Measurements from ENCODE around the gene FOXA1.

The FOXA1 gene

DNA sequence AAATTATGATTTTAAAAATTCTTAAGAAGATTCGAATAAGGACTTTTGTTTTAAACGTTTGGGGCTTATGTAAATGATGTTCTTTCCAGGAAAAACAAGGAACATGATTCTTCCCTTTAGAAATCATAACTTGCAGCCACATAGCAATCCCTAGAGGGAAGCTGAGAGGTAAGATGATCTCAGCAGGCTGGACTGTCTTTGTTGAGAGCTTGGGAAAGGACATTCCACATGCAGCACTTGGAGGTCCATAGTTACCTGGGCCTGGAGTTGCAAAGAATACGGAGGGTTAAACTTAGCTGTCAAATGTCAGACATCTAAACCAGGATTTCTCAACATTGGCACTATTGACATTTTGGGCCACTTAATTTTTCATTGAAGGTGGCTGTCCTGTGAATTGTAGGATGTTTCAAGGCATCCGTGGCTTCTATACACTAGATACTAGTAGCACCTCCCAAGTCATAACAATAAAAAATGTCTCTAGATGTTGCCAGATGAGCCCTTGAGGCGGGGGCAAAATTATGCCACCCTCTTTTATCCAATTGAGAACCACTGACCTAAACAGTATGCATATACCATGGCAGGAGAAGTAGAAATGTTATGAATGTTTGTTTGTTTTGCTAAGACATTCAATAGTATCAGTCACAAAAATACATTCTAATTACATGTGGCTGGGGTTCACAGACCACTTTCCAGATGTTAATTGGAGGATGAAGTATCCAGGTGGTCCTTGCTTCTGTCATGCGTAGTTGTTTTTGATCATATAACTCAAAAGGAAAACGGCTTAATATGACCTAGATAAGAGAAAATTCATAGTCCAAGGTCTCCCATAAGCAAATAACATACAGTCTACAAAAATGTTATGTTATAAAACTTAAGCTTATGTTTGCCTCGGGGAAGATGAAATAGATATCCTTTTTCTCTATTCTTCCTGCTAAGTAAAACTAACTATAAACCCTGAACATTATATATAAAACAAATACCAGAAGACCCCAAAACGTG, 30.8 kb upstream of the FOXA1 start:
- H3K27ac ChIP-seq = peak overlapping the region; percentile 20; the same call in 1 of the 2 replicates
- TF ChIP-seq ZFX (IDR thresholded peaks at IDR 0.05; ENCODE audit: borderline replicate concordance) = no peak
- TF ChIP-seq, protein P1, sequence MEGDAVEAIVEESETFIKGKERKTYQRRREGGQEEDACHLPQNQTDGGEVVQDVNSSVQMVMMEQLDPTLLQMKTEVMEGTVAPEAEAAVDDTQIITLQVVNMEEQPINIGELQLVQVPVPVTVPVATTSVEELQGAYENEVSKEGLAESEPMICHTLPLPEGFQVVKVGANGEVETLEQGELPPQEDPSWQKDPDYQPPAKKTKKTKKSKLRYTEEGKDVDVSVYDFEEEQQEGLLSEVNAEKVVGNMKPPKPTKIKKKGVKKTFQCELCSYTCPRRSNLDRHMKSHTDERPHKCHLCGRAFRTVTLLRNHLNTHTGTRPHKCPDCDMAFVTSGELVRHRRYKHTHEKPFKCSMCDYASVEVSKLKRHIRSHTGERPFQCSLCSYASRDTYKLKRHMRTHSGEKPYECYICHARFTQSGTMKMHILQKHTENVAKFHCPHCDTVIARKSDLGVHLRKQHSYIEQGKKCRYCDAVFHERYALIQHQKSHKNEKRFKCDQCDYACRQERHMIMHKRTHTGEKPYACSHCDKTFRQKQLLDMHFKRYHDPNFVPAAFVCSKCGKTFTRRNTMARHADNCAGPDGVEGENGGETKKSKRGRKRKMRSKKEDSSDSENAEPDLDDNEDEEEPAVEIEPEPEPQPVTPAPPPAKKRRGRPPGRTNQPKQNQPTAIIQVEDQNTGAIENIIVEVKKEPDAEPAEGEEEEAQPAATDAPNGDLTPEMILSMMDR (IDR thresholded peaks at IDR 0.05) = no peak

DNA sequence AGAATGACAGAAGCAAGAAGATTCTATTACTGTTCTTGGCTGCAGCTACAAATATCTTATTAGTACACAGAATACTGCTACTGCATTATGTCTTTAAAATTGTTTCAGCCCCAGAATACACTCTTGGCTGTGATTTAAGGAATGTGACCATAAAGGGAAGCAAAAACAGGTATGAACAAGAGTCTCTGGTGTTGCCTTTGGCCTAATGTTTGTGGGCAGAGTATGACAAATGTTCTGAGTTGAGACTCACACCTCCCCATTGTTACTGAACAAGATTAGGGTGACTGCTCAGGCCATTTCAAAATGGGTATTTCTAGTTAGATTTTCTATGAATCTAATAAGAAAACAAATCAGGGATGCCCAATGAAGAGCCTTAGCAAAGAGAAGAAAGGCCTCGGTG, 28.9 kb upstream of the FOXA1 start:
- H3K27ac ChIP-seq = peak overlapping the region; percentile 45
- TF ChIP-seq, protein P1 (IDR thresholded peaks at IDR 0.05) = no peak
- TF ChIP-seq ZFX (IDR thresholded peaks at IDR 0.05; ENCODE audit: borderline replicate concordance) = no peak

DNA sequence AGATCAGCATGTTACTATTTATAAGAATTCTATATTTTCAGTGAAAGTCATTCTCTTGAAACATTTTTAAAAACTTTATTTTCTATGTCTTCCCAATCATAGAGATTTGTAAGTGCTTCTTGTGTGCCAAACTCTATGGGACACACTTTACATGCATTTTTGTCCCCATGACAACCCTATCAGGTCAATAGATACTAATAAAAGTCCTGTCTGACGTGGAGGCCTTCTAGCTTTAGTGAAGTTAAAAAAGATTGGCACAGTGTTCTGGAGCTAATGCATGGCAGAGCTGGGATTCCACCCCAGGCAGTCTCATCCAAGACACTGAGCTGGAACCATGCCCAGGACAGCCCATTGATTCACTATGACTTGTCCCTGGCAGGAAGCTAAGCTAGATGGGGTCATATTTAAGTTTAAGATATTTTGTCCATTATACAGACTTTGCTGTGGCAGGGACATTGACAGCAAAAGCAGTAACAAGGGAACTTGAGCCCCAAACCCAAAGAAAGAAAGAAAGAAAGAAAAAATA, 28.4 kb upstream of the FOXA1 start:
- H3K27ac ChIP-seq = peak overlapping the region; percentile 45
- no peak for TF ChIP-seq ZFX (IDR thresholded peaks at IDR 0.05; ENCODE audit: borderline replicate concordance)
- TF ChIP-seq, protein P1 (IDR thresholded peaks at IDR 0.05) = no peak

DNA sequence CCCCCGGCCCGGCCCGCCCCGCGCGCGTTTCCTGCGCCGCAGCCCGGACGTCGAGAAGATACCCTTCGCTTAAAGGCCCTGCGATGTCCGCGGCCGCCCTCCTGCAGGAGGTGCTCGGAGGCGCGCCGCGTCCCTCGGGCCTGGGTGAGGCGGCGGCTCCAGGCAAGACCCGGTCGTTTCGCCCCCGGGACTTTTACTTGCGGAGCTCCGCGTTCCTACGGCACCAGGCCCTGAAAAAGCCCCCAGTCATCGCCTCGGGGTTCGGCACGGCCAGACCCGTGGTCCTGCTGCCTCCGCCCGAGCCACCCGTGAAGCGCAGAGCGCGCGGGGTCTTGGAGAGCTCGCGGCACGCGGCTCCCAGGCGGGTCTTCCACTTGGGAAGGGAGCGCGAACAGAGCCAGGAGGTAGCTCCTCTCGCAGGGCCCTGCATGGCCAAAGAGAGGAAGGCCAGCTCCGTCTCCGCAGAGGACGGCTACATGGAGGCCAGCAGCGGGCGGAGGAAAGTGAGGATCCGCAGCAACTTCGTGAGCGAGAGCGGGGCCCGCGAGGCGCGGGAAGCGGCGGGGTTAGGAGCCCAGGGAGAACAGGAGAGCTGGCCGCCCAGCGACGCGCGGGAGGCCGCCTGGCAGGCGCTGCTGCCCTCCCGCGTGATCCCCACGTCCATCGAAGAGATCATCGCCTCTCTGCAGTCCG, 27.3 kb upstream of the FOXA1 start:
- no peak overlapping the region for H3K27ac ChIP-seq
- no peak for TF ChIP-seq ZFX (IDR thresholded peaks at IDR 0.05; ENCODE audit: borderline replicate concordance)
- TF ChIP-seq, protein P1 (IDR thresholded peaks at IDR 0.05) = no peak

DNA sequence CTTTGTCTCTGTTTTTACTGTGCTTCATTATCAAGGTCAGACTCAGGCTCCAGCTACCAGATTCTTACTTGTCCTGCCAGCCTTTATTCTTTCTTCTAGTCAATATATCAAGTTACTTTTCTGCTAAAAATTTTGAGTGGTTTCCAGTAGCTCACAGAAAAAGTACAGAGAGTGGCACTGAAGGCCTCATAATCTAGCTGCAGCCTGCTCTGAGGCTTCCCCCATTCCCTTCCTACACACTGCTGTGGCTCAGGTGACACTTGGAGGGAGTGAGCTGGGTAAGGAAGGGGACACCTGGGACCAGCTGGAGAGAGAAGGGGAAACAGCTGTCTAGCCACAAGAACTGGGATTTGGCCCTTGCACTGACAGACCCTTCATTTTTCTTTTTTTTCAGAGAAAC, 25.8 kb upstream of the FOXA1 start:
- TF ChIP-seq, protein P1 (IDR thresholded peaks at IDR 0.05) = no peak
- TF ChIP-seq ZFX (IDR thresholded peaks at IDR 0.05; ENCODE audit: borderline replicate concordance) = no peak
- H3K27ac ChIP-seq = peak overlapping the region; percentile 15; the same call in 1 of the 2 replicates

DNA sequence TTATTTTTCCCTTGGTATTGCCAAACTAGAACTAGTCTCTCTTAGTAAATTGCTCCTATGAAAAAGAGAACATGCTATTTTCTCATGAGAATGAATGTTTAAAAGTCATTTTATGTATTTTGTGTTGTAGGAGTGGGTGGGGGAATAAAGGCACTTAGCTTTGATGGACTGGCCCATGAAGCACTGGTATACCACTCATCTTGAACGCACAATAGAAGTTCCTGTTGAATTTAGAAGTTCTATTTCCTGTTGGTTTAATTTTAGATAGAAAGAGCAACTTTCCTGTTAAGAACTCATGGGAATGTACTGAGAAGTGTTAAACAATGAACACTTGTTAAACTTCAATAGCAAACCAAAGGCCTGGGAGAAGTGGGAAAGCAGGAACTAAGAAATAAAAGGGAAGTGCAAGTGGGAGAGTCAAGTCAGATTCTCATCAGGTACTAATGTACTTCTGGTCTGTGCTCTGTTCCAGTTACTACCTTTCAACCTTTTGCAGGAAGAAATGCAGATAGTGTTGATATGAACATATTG, 23.5 kb upstream of the FOXA1 start:
- H3K27ac ChIP-seq = 0 out of 2 replicates have a peak overlapping the region, but pooled peaks have one; percentile 12
- TF ChIP-seq, protein P1 (IDR thresholded peaks at IDR 0.05) = no peak
- no peak for TF ChIP-seq ZFX (IDR thresholded peaks at IDR 0.05; ENCODE audit: borderline replicate concordance)

Measured in 22Rv1 (cell line).